ENCODE data around the gene AP1G2. TPM values are rescaled to one million over a fixed set of nuclear protein-coding genes. Genes with fewer than 3 reads are reported as not detected.

AP1G2 gene
- total and polyA plus RNA-seq, 2 of the 4 experiments (the other 2 are of a cell fraction): 2.9 to 19.2 TPM

- POLR2A ChIA-PET (ENCODE audit: unreplicated experiment): no interaction called here
- TF ChIP-seq FOS (IDR thresholded peaks at IDR 0.05; ENCODE audit: low read depth, low read length) (no peak), BHLHE40 (IDR thresholded peaks at IDR 0.05; ENCODE audit: low read depth, low read length) (no peak)
- ATAC-seq (ENCODE audit: low read depth): no peak
Observed at GRCh38 chr14:23522643-23523198, 44.9 kb downstream of the AP1G2 start.

More at GRCh38 chr14:23522643-23523198, 44.9 kb downstream of the AP1G2 start:
- Histone ChIP-seq H4K8ac (ENCODE audit: low read depth in 2 of 2, low read length in 2 of 2) (no peak overlapping the region), H4K5ac (ENCODE audit: low read depth, low read length) (no peak overlapping the region), H2AFZ (replicated peaks; ENCODE audit: low read length, poor library complexity) (no peak overlapping the region), H2BK15ac (ENCODE audit: low read depth, low read length) (no peak overlapping the region), H3K14ac (replicated peaks; ENCODE audit: low read depth, low read length) (no peak overlapping the region), H3K27ac (ENCODE audit: insufficient read depth, low read length) (no peak overlapping the region), H4K91ac (ENCODE audit: insufficient read depth, low read depth, low read length) (no peak overlapping the region), H3K23ac (ENCODE audit: low read depth, low read length) (no peak overlapping the region), H3K4me2 (ENCODE audit: low read depth, low read length) (no peak overlapping the region), H2BK20ac (ENCODE audit: low read depth, low read length) (no peak overlapping the region), H3K9me3 (ENCODE audit: control insufficient read depth, insufficient read depth, low read length) (no peaks in the 10 kb centered on the region), H3K79me1 (ENCODE audit: low read depth in 1 of 2, low read length in 2 of 2) (no peaks in the 10 kb centered on the region), H3K9me1 (ENCODE audit: insufficient read depth, low read length) (no peaks in the 10 kb centered on the region), H3K9ac (ENCODE audit: low read depth, low read length) (no peak overlapping the region), H2AK9ac (replicated peaks; ENCODE audit: low read depth, low read length, poor library complexity) (peak overlapping the region; percentile 0), H3K18ac (ENCODE audit: low read depth, low read length) (no peak overlapping the region), H3K27me3 (ENCODE audit: control insufficient read depth, insufficient read depth, low read length) (no peaks in the 10 kb centered on the region; the same call in 1 of the 2 replicates), H3K4me1 (ENCODE audit: control insufficient read depth, insufficient read depth, low read length) (no peaks in the 10 kb centered on the region), H2AK5ac (ENCODE audit: low read depth, low read length) (no peak overlapping the region), H3K56ac (ENCODE audit: extremely low read depth, insufficient read depth, low read length) (no peak overlapping the region), H2BK120ac (ENCODE audit: low read depth, low read length) (no peak overlapping the region), H3K4ac (ENCODE audit: low read depth, low read length) (no peak overlapping the region), H3K36me3 (ENCODE audit: control insufficient read depth, insufficient read depth, low read length) (no peaks in the 10 kb centered on the region), H2BK5ac (ENCODE audit: low read depth, low read length, poor library complexity, severe bottlenecking) (no peak overlapping the region), H3K4me3 (ENCODE audit: insufficient read depth, low read depth, low read length) (no peak overlapping the region), H4K20me1 (ENCODE audit: insufficient read depth, low read length) (no peaks in the 10 kb centered on the region)
- intact Hi-C loops (cut with micrococcal nuclease) (no loop called here), dilution Hi-C loops (cut with HindIII; ENCODE audit: low sequenced_read_pairs, unreplicated experiment) (no loop called here), in situ Hi-C loops (cut with MboI; ENCODE audit: low sequenced_read_pairs) (no loop called here)
- CTCF ChIA-PET: interaction anchor here (0.6 kb wide), 1 partner anchor 223 kb away, joined by 5 read pairs; no protein-coding TSS in a partner anchor
- whole genome bisulfite sequencing, 2 experiments (ENCODE audit: extremely low coverage in 2 of 2, insufficient read length in 1 of 2): no CpG with 5 or more reads among the region's 9 CpGs
- BruUV-seq (replicated peaks): no TSS peak
- DNase-seq: no peak

Measured in IMR-90 (cell line).